A549 (cell line): ENCODE data around the gene POLR3A. TPM values are rescaled to one million over a fixed set of nuclear protein-coding genes. Genes with fewer than 3 reads are reported as not detected.
A peak's percentile ranks its signal among the peaks of the same experiment; 100 is the strongest.

ENCODE experiments used
- ATAC-seq, 2 experiments: fragments of 200-7000 bp in 1 of 2; fragments of >200 bp in 1 of 2; cut with Nextera tagmentation in 1 of 2; cut with Tn5 transposase in 1 of 2; 3 replicates each; pipeline versions ENCODE4 v1.8.0 to v1.9.1; 2018 to 2020; ENCODE audit warnings: mild to moderate bottlenecking in 1 of 2, moderate library complexity in 1 of 2
- CTCF ChIA-PET: fragments of 300-600 bp; sonication (Branson Sonifier 250); formaldehyde crosslinking; extraction: SDS; loops from one replicate; lab custom pipeline; 2021; ENCODE audit warnings: antibody characterized with exemption, inconsistent platforms; lab: Yijun Ruan, JAX
- POLR2A ChIA-PET: fragments of 350-600 bp; formaldehyde crosslinking; extraction: SDS; loops from one replicate; lab custom pipeline; 2021; ENCODE audit warnings: antibody characterized with exemption, inconsistent platforms; lab: Yijun Ruan, JAX
- DNase-seq, 2 experiments: peaks; one replicate each; pipeline versions ENCODE4 v3.0.0 to v3.0.0-alpha.2; 2011 to 2016; ENCODE audit warnings: low read depth in 1 of 2, low spot score in 1 of 2
- FAIRE-seq: peaks from 2 replicates; lab custom pipeline; 2011; peaks lifted over from hg19 to GRCh38; lab: Jason Lieb, UNC
- H3K27ac ChIP-seq, 2 experiments: fragments of >200 bp; sonication (Bioruptor Twin); formaldehyde crosslinking; 3 replicates each; pipeline ENCODE4 v1.5.1; 2016 to 2017
- H3K4me1 ChIP-seq: fragments of >200 bp; sonication (Bioruptor Twin); formaldehyde crosslinking; 3 replicates; pipeline ENCODE4 v1.6.1; 2016
- H3K4me2 ChIP-seq: fragments of >200 bp; sonication (Bioruptor Twin); formaldehyde crosslinking; 3 replicates; pipeline ENCODE4 v1.6.1; 2016
- H3K4me3 ChIP-seq: fragments of >200 bp; sonication (Bioruptor Twin); formaldehyde crosslinking; 3 replicates; pipeline ENCODE4 v1.5.1; 2016
- H3K9me3 ChIP-seq: fragments of >200 bp; sonication (Bioruptor Twin); formaldehyde crosslinking; 3 replicates; pipeline ENCODE4 v1.6.1; 2016
- CHD2 ChIP-seq: fragments of 150-350 bp; IDR thresholded peaks from 2 replicates; pipeline ENCODE4 v1.6.1; 2014; ENCODE audit warnings: low read length; ENCODE audit not compliant: partially characterized antibody
- EHMT2 ChIP-seq: fragments of 200-600 bp; sonication (generic); IDR thresholded peaks from 2 replicates; pipeline ENCODE4 v1.6.1; 2016; ENCODE audit warnings: antibody characterized with exemption, low read depth, mild to moderate bottlenecking, moderate library complexity
- EP300 ChIP-seq, 2 experiments: fragments of >200 bp; sonication (Bioruptor Twin); formaldehyde crosslinking; IDR thresholded peaks; 2 replicates in 1 of 2; 3 replicates in 1 of 2; pipeline ENCODE4 v1.6.1; 2016 to 2017
- ESRRA ChIP-seq: fragments of 150-350 bp; IDR thresholded peaks from 2 replicates; pipeline ENCODE4 v1.6.1; 2014; ENCODE audit warnings: mild to moderate bottlenecking, low read length, borderline replicate concordance
- FOSL2 ChIP-seq, 2 experiments: fragments of 450-650 bp in 1 of 2; fragments of >200 bp in 1 of 2; sonication (Bioruptor Twin) in 1 of 2; formaldehyde crosslinking; IDR thresholded peaks; 2 replicates each; pipeline versions ENCODE4 v1.5.0 to v1.6.1; 2016 to 2020; ENCODE audit warnings: mild to moderate bottlenecking in 1 of 2, moderate library complexity in 1 of 2
- HDAC2 ChIP-seq: fragments of 200-600 bp; sonication (generic); IDR thresholded peaks from 2 replicates; pipeline ENCODE4 v1.6.1; 2016
- HOXB5 ChIP-seq: fragments of 250-450 bp; sonication (Bioruptor Pico); IDR thresholded peaks from 2 replicates; pipeline ENCODE4 v1.5.0; 2020; ENCODE audit warnings: mild to moderate bottlenecking, moderate library complexity
- JUN ChIP-seq, 2 experiments: fragments of >200 bp; sonication (Bioruptor Twin); formaldehyde crosslinking; IDR thresholded peaks; 2 replicates in 1 of 2; 3 replicates in 1 of 2; pipeline ENCODE4 v1.6.1; 2016 to 2017
- JUNB ChIP-seq: fragments of >200 bp; sonication (Bioruptor Twin); formaldehyde crosslinking; IDR thresholded peaks from 2 replicates; pipeline ENCODE4 v1.6.1; 2016
- KDM1A ChIP-seq: fragments of 200-600 bp; sonication (generic); IDR thresholded peaks from 2 replicates; pipeline ENCODE4 v1.6.1; 2016; ENCODE audit warnings: low read depth, mild to moderate bottlenecking
- KDM5A ChIP-seq: fragments of 200-600 bp; sonication (generic); IDR thresholded peaks from 2 replicates; pipeline ENCODE4 v1.6.1; 2016; ENCODE audit warnings: antibody characterized with exemption, mild to moderate bottlenecking
- MAFK ChIP-seq: fragments of 450-650 bp; IDR thresholded peaks from 2 replicates; pipeline ENCODE4 v1.6.1; 2014; ENCODE audit not compliant: partially characterized antibody
- NPAS2 ChIP-seq: fragments of 250-450 bp; sonication (Bioruptor Pico); IDR thresholded peaks from 2 replicates; pipeline ENCODE4 v1.8.0; 2022; ENCODE audit warnings: mild to moderate bottlenecking, moderate library complexity, borderline replicate concordance
- PHF8 ChIP-seq: fragments of 200-600 bp; sonication (generic); IDR thresholded peaks from 2 replicates; pipeline ENCODE4 v1.6.1; 2016; ENCODE audit warnings: low read depth, mild to moderate bottlenecking, antibody characterized with exemption, moderate library complexity, borderline replicate concordance
- POLR2A ChIP-seq: IDR thresholded peaks from 2 replicates; pipeline ENCODE4 v1.6.1; 2012; ENCODE audit warnings: mild to moderate bottlenecking, low read length
- SMC3 ChIP-seq: fragments of >200 bp; sonication (Bioruptor Twin); formaldehyde crosslinking; IDR thresholded peaks from 3 replicates; pipeline ENCODE4 v1.6.1; 2018; ENCODE audit warnings: inconsistent platforms
- SREBF2 ChIP-seq: fragments of 450-650 bp; IDR thresholded peaks from 2 replicates; pipeline ENCODE4 v1.6.1; 2014; ENCODE audit warnings: mild to moderate bottlenecking, moderate library complexity
- TFCP2L1 ChIP-seq: fragments of 250-450 bp; sonication (Bioruptor Pico); IDR thresholded peaks from 2 replicates; pipeline ENCODE4 v1.5.0; 2021; ENCODE audit warnings: mild to moderate bottlenecking
- WGBS: methylation state at CpG from one replicate; pipeline ENCODE4 v1.1.6; 2017; ENCODE audit errors: missing lambda C conversion rate; 5-methylcytosine and 5-hydroxymethylcytosine counted together
- polyA plus RNA-seq, 4 experiments: library from polyadenylated mRNA; depleted of rRNA in 3 of 4; stranded (reverse); fragments of >200 nt; fragmentation: RNase III in 1 of 4; extraction: RNeasy Plus Mini Kit Qiagen cat#74134 plus additional on column Dnase treatment in 1 of 4; gene quantifications; 2 replicates in 3 of 4; 3 replicates in 1 of 4; pipeline ENCODE4 v1.2.3, GENCODE V29; 2011 to 2017
- TF ChIP-seq, protein P1 (sequence below): fragments of >200 bp; sonication (Bioruptor Twin); formaldehyde crosslinking; IDR thresholded peaks from 3 replicates; pipeline ENCODE4 v1.5.1; 2016
- TF ChIP-seq, protein P2 (sequence below): IDR thresholded peaks from 2 replicates; pipeline ENCODE4 v1.6.1; 2012
- TF ChIP-seq, protein P3 (sequence below): fragments of 150-350 bp; IDR thresholded peaks from 2 replicates; pipeline ENCODE4 v1.6.1; 2014; ENCODE audit warnings: low read depth, mild to moderate bottlenecking, low read length

Gene POLR3A
- polyA plus RNA-seq, 2 of the 4 experiments (the other 2 are of a cell fraction), result 10.9 to 17.7 TPM

DNA sequence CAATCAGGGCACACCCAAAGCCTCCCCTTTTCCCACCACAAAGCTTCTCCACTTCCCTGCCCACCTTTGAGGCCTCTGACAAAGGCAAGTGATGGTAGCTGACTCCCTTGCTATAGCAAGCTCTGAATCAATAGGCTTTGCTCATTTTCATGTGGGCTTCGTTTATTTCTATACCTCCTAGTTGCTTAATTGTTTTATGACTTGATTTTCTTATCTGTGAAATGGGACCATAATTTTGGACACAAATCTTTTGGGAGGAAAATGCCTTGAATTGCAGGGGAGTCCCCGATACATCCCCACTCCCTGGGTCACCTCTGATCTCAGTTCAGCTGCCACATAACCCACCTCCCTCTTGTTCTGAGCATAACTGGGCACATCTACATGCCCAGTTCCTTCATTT lies 89.1 kb downstream of the POLR3A start:
- TF ChIP-seq ESRRA (no peak), JUNB (no peak), HDAC2 (no peak)
- TF ChIP-seq, all 56 proteins: peak for 0
- no peak for DNase-seq
- ChIA-PET CTCF (interaction anchor here (1.0 to 2.4 kb wide), 3 partner anchors 13 to 87 kb away, joined by 3 to 8 read pairs (median 3); partner anchors contain the start of gene DLG5), POLR2A (no interaction called here)
- 0 out of 6 replicates have a peak overlapping the region, but pooled peaks of 1 of the 2 experiments have one; percentile 6 for H3K27ac ChIP-seq
- H3K4me2 ChIP-seq, result no peak overlapping the region
- H3K4me1 ChIP-seq, result peaks cover 29% of the 10 kb centered on the region
- ATAC-seq, result no peak
- no peaks in the 10 kb centered on the region for H3K9me3 ChIP-seq
- 77% methylated on average over 2 of the region's 2 CpGs for WGBS
- H3K4me3 ChIP-seq, result no peak overlapping the region
- no peak for FAIRE-seq

DNA sequence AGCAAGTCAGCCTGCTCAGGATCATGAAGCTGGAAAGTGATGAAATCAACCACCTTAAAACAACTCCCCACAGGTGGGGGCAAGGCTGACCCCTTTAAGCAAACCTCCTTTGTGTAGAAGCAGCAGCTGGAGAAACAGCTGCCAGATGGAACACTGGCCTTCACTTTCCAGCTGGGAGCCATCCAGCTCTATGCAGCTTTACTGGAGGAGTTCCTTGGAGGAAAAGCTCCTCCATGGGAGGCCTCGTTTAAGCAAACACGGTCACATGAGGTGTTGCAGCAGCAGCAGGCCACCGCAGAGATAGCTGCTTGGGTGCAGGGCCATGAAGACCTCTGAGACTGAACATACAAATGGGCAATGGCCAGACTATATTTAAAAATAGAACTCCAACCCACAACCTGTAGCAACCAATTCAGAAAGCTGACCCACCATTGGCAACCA lies 89.7 kb downstream of the POLR3A start:
- H3K4me3 ChIP-seq, result no peak overlapping the region
- DNase-seq (no peak), FAIRE-seq (no peak), ATAC-seq (no peak)
- H3K4me1 ChIP-seq, result peaks cover 26% of the 10 kb centered on the region
- peak overlapping the region in 1 of 2 experiments; percentile 23; a peak in 1 of 6 replicates for H3K27ac ChIP-seq
- CTCF ChIA-PET, result interaction anchor here (2.4 kb wide), 1 partner anchor 13 kb away, joined by 8 read pairs; the partner anchor contains the start of gene DLG5
- WGBS, result 50% methylated on average over 1 of the region's 3 CpGs
- POLR2A ChIA-PET, result no interaction called here
- H3K9me3 ChIP-seq, result no peaks in the 10 kb centered on the region
- TF ChIP-seq, protein P1, sequence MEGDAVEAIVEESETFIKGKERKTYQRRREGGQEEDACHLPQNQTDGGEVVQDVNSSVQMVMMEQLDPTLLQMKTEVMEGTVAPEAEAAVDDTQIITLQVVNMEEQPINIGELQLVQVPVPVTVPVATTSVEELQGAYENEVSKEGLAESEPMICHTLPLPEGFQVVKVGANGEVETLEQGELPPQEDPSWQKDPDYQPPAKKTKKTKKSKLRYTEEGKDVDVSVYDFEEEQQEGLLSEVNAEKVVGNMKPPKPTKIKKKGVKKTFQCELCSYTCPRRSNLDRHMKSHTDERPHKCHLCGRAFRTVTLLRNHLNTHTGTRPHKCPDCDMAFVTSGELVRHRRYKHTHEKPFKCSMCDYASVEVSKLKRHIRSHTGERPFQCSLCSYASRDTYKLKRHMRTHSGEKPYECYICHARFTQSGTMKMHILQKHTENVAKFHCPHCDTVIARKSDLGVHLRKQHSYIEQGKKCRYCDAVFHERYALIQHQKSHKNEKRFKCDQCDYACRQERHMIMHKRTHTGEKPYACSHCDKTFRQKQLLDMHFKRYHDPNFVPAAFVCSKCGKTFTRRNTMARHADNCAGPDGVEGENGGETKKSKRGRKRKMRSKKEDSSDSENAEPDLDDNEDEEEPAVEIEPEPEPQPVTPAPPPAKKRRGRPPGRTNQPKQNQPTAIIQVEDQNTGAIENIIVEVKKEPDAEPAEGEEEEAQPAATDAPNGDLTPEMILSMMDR, result no peak
- TF ChIP-seq, protein P2, sequence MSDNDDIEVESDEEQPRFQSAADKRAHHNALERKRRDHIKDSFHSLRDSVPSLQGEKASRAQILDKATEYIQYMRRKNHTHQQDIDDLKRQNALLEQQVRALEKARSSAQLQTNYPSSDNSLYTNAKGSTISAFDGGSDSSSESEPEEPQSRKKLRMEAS, result no peak
- TF ChIP-seq PHF8, result no peak
- no peak for TF ChIP-seq FOSL2 (IDR thresholded peaks at IDR 0.05)
- no peak for TF ChIP-seq FOSL2 (CRISPR knock-in tag; IDR thresholded peaks at IDR 0.05)
- no peak for TF ChIP-seq SMC3
- no peak for TF ChIP-seq NPAS2
- TF ChIP-seq CHD2, result no peak
- no peak for TF ChIP-seq JUN (IDR thresholded peaks at IDR 0.05)
- TF ChIP-seq POLR2A, result no peak
- TF ChIP-seq MAFK, result no peak
- TF ChIP-seq SREBF2, result no peak
- no peak for TF ChIP-seq EP300 (IDR thresholded peaks at IDR 0.05)
- TF ChIP-seq KDM5A, result no peak
- 0 out of 3 replicates have a peak overlapping the region, but pooled peaks have one; percentile 2 for H3K4me2 ChIP-seq

DNA sequence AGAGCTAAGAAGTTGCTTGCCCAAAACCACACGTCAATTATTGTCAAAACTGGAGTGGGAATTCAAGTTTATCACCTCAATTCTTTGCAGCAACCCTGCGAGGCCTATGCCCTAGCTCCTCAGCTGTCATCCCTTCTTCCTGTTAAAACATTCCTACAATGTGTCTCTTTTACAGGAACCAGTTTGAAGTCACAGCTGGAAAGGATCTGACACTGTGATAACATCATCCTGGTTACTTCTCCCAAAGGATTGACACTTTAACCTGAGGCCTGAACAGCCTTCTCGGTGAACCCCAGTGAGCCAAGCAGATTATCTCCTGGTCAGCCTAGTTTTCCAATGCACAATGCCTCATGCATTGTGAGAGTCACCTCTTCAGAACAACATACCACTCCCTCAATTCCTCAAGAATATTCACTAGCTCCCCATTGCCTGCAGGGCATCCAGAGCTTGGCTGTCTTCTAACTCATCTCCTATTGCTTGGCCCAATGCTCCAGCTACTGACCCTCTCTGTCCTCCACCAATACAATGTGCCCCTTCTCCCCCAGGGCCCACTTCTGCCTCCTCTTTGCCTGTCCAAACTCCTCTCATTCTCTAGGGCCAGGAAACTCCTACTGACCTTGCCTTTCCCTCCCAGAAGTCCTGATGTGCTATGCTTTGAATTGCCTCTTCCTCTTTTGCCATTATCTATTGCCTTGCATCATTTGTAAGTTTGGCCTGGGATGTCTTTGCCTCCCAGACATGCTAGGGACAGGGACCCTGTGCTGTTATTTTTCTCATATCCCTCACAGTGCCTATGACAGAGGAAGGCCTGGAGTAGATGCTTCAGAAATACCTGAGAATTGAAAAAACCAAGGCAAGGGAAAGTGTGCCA lies 92.4 kb downstream of the POLR3A start:
- CTCF ChIA-PET, result interaction anchor here (0.6 to 1.5 kb wide), 5 partner anchors 11 to 124 kb away, joined by 3 to 4 read pairs (median 3); no protein-coding TSS in a partner anchor
- ATAC-seq, result no peak
- DNase-seq, result no peak
- no peak overlapping the region for H3K27ac ChIP-seq
- no peak overlapping the region for H3K4me3 ChIP-seq
- peaks cover 7% of the 10 kb centered on the region; the same call in 2 of the 3 replicates for H3K4me1 ChIP-seq
- TF ChIP-seq EHMT2, result no peak
- TF ChIP-seq TFCP2L1, result no peak
- no peak for TF ChIP-seq ESRRA
- TF ChIP-seq JUNB, result no peak
- TF ChIP-seq, protein P2, result no peak
- TF ChIP-seq, protein P3, sequence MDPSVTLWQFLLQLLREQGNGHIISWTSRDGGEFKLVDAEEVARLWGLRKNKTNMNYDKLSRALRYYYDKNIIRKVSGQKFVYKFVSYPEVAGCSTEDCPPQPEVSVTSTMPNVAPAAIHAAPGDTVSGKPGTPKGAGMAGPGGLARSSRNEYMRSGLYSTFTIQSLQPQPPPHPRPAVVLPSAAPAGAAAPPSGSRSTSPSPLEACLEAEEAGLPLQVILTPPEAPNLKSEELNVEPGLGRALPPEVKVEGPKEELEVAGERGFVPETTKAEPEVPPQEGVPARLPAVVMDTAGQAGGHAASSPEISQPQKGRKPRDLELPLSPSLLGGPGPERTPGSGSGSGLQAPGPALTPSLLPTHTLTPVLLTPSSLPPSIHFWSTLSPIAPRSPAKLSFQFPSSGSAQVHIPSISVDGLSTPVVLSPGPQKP, result no peak
- TF ChIP-seq KDM1A, result no peak
- TF ChIP-seq HOXB5 (CRISPR knock-in tag), result no peak
- TF ChIP-seq, all 56 proteins: peak for 0
- WGBS, result 75% methylated on average over 3 of the region's 3 CpGs
- no peak overlapping the region for H3K4me2 ChIP-seq
- no peaks in the 10 kb centered on the region for H3K9me3 ChIP-seq
- POLR2A ChIA-PET, result no interaction called here
- no peak for FAIRE-seq
